ENCODE measurements around the gene CRELD2.

CRELD2 gene

GRCh38 chr22:49917974-49918910 lies at the start of gene CRELD2, which contains the start of gene ALG12:
CRELD2 (plus strand) TSS chr22:49918634; CDS start chr22:49918770, 136 bp downstream.
ALG12 (minus strand) TSS chr22:49918438; CDS start chr22:49913765, 4,673 bp downstream.
- FAIRE-seq, result no peak

GRCh38 chr22:49869086-49869830 lies 49.2 kb upstream of the CRELD2 start:
- FAIRE-seq (no peak), DNase-seq (ENCODE audit: low spot score) (no peak)

More at GRCh38 chr22:49917974-49918910, at the start of gene CRELD2, which contains the start of gene ALG12:
- DNase-seq (ENCODE audit: low spot score), result peak; percentile 87

- DNase-seq (ENCODE audit: low spot score), result no peak
- no peak for FAIRE-seq
Measured at GRCh38 chr22:49869845-49870712, 48.4 kb upstream of the CRELD2 start.

- FAIRE-seq, result no peak
- DNase-seq (ENCODE audit: low spot score), result no peak
Measured at GRCh38 chr22:49871482-49871881, 47.0 kb upstream of the CRELD2 start.

- no peak for DNase-seq (ENCODE audit: low spot score)
Measured at GRCh38 chr22:49872347-49872746, 46.1 kb upstream of the CRELD2 start.

GRCh38 chr22:49873228-49873940 lies 45.0 kb upstream of the CRELD2 start:
- DNase-seq (ENCODE audit: low spot score), result no peak
- FAIRE-seq, result no peak

More at GRCh38 chr22:49872347-49872746, 46.1 kb upstream of the CRELD2 start:
- FAIRE-seq, result no peak

- FAIRE-seq (no peak), DNase-seq (ENCODE audit: low spot score) (no peak)
Measured at GRCh38 chr22:49877642-49878041, 40.8 kb upstream of the CRELD2 start.

GRCh38 chr22:49878206-49878605 lies 40.2 kb upstream of the CRELD2 start:
- DNase-seq (ENCODE audit: low spot score), result no peak
- FAIRE-seq, result no peak

GRCh38 chr22:49879871-49880270 lies 38.6 kb upstream of the CRELD2 start:
- FAIRE-seq, result no peak
- DNase-seq (ENCODE audit: low spot score), result no peak

GRCh38 chr22:49880281-49880680 lies 38.2 kb upstream of the CRELD2 start:
- no peak for FAIRE-seq

GRCh38 chr22:49881856-49882255 lies 36.6 kb upstream of the CRELD2 start:
- DNase-seq (ENCODE audit: low spot score) (no peak), FAIRE-seq (no peak)

More at GRCh38 chr22:49880281-49880680, 38.2 kb upstream of the CRELD2 start:
- DNase-seq (ENCODE audit: low spot score), result no peak

GRCh38 chr22:49882519-49883293 lies 35.7 kb upstream of the CRELD2 start:
- DNase-seq (ENCODE audit: low spot score), result no peak
- no peak for FAIRE-seq

GRCh38 chr22:49883294-49883640 lies 35.2 kb upstream of the CRELD2 start:
- no peak for FAIRE-seq
- no peak for DNase-seq (ENCODE audit: low spot score)

- DNase-seq (ENCODE audit: low spot score), result no peak
- no peak for FAIRE-seq
Measured at GRCh38 chr22:49884075-49884474, 34.4 kb upstream of the CRELD2 start.

GRCh38 chr22:49884503-49885260 lies 33.8 kb upstream of the CRELD2 start:
- FAIRE-seq (no peak), DNase-seq (ENCODE audit: low spot score) (no peak)

GRCh38 chr22:49885281-49885680 lies 33.2 kb upstream of the CRELD2 start:
- FAIRE-seq, result no peak
- no peak for DNase-seq (ENCODE audit: low spot score)

- no peak for DNase-seq (ENCODE audit: low spot score)
- no peak for FAIRE-seq
Measured at GRCh38 chr22:49885881-49886280, 32.6 kb upstream of the CRELD2 start.

GRCh38 chr22:49886346-49887063 lies 31.9 kb upstream of the CRELD2 start:
- DNase-seq (ENCODE audit: low spot score), result no peak
- no peak for FAIRE-seq

Data from RCC 7860 (cell line).